KMS-11 (cell line): ENCODE results near the gene EPHA7.

Source experiments
- H2AFZ ChIP-seq: fragments of 200-600 bp; sonication (generic); 2 replicates; pipeline ENCODE4 v1.6.1; 2016; ENCODE audit warnings: antibody characterized with exemption, mixed run types, low read depth
- H3K27ac ChIP-seq: fragments of 200-600 bp; sonication (generic); 2 replicates; pipeline ENCODE4 v1.6.1; 2016; ENCODE audit warnings: mild to moderate bottlenecking, mixed run types
- H3K27me3 ChIP-seq: fragments of 200-600 bp; sonication (generic); 2 replicates; pipeline ENCODE4 v1.6.1; 2017; ENCODE audit warnings: mild to moderate bottlenecking, low read depth, mixed run types, moderate library complexity; ENCODE audit not compliant: insufficient read depth
- H3K36me3 ChIP-seq: fragments of 200-600 bp; sonication (generic); 2 replicates; pipeline ENCODE4 v1.6.1; 2017; ENCODE audit warnings: mild to moderate bottlenecking, mixed run types; ENCODE audit not compliant: insufficient read depth
- H3K4me1 ChIP-seq: fragments of 200-600 bp; sonication (generic); 2 replicates; pipeline ENCODE4 v1.6.1; 2016; ENCODE audit warnings: mild to moderate bottlenecking, low read depth, mixed run types; ENCODE audit not compliant: poor library complexity, severe bottlenecking
- H3K4me2 ChIP-seq: fragments of 200-600 bp; sonication (generic); 2 replicates; pipeline ENCODE4 v1.7.0; 2016; ENCODE audit warnings: mild to moderate bottlenecking, mixed run types
- H3K4me3 ChIP-seq: fragments of 200-600 bp; sonication (generic); IDR thresholded peaks from 2 replicates; pipeline ENCODE4 v1.6.1; 2017; ENCODE audit warnings: low read depth, low read length, mixed read lengths; ENCODE audit not compliant: insufficient read depth
- H3K79me2 ChIP-seq: fragments of 200-600 bp; sonication (generic); 2 replicates; pipeline ENCODE4 v1.6.1; 2016; ENCODE audit warnings: low read depth, mixed run types; ENCODE audit not compliant: insufficient read depth
- H3K9ac ChIP-seq: fragments of 200-600 bp; sonication (generic); 2 replicates; pipeline ENCODE4 v1.6.1; 2016; ENCODE audit warnings: mild to moderate bottlenecking, mixed run types
- H4K20me1 ChIP-seq: fragments of 200-600 bp; sonication (generic); 2 replicates; pipeline ENCODE4 v1.6.1; 2016; ENCODE audit warnings: mild to moderate bottlenecking, mixed run types; ENCODE audit not compliant: insufficient read depth
- CTCF ChIP-seq: fragments of 200-600 bp; sonication (generic); conservative IDR thresholded peaks from 2 replicates; pipeline ENCODE4 v1.6.1; 2017; ENCODE audit warnings: low read depth, mild to moderate bottlenecking, antibody characterized with exemption, low read length, moderate library complexity, mixed read lengths

The EPHA7 gene

GRCh38 chr6:93209358-93209757 lies 210.0 kb downstream of the EPHA7 start:
- Histone ChIP-seq H3K27ac (no peak overlapping the region), H3K4me2 (no peak overlapping the region), H2AFZ (no peak overlapping the region), H3K9ac (no peak overlapping the region), H3K79me2 (no peaks in the 10 kb centered on the region), H4K20me1 (no peaks in the 10 kb centered on the region), H3K4me1 (no peaks in the 10 kb centered on the region), H3K4me3 (no peak overlapping the region), H3K27me3 (no peaks in the 10 kb centered on the region), H3K36me3 (no peaks in the 10 kb centered on the region)
- no peak for TF ChIP-seq CTCF

DNA sequence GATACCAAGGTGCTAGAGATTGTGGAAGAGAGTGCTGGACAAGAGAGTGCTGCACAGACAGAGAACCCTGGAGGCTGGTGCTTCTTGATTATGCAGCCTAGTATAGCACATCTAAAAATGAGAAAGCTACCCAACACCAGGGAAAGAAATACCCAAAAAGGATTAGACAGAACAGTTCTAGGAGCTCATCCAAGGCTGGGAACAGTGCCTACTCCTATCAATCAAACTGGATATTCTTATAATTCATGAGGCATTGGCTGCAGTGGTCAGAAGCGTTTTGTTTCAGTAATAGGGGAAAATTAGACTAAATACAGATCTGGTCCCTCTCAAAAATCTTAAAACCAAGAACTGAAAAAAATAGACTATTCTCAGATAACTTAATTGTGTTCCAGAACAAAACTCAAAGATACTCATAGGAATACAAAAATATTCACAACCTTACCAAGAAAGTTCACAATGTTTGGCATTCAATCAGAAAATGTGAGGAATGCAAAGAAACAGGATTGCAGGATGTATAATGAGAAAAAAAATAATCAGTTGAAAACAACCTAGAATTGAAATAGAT lies 222.9 kb downstream of the EPHA7 start:
- no peak for TF ChIP-seq CTCF
- no peak overlapping the region for H3K4me2 ChIP-seq

DNA sequence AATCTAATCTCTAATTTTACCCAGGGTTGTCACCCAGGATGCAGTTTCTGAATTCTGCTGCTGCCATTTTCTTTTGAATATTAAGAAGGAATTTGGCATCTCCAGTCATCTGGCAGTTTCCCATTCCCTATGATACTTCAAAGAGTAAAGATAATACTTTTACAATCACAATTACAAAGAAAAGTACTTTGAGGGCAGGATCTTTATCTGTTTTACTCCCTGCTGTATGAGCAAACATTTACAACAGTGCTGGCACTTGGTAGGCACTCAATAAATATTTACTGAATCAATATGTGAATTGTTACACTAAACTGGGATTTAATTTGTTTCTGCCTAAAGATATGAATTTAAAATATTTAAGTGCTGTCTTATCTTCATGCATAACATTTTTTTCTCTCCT lies 224.9 kb downstream of the EPHA7 start:
- Histone ChIP-seq H3K79me2 (no peaks in the 10 kb centered on the region), H2AFZ (no peak overlapping the region), H3K27ac (no peak overlapping the region), H3K27me3 (no peaks in the 10 kb centered on the region), H4K20me1 (no peaks in the 10 kb centered on the region), H3K4me1 (no peaks in the 10 kb centered on the region), H3K9ac (no peak overlapping the region), H3K4me2 (no peak overlapping the region), H3K4me3 (no peak overlapping the region), H3K36me3 (no peaks in the 10 kb centered on the region)
- TF ChIP-seq CTCF, result no peak

More for the DNA sequence above, 222.9 kb downstream of the EPHA7 start:
- Histone ChIP-seq H3K36me3 (no peaks in the 10 kb centered on the region), H3K4me3 (no peak overlapping the region), H3K79me2 (no peaks in the 10 kb centered on the region), H2AFZ (no peak overlapping the region), H3K4me1 (no peaks in the 10 kb centered on the region), H4K20me1 (no peaks in the 10 kb centered on the region), H3K27me3 (no peaks in the 10 kb centered on the region), H3K27ac (no peak overlapping the region), H3K9ac (no peak overlapping the region)

- Histone ChIP-seq H3K36me3 (no peaks in the 10 kb centered on the region), H3K79me2 (no peaks in the 10 kb centered on the region), H3K4me1 (no peaks in the 10 kb centered on the region), H3K9ac (no peak overlapping the region), H3K4me2 (no peak overlapping the region), H4K20me1 (no peaks in the 10 kb centered on the region), H3K27ac (no peak overlapping the region), H2AFZ (no peak overlapping the region), H3K27me3 (no peaks in the 10 kb centered on the region), H3K4me3 (no peak overlapping the region)
- TF ChIP-seq CTCF, result no peak
Observed at GRCh38 chr6:93193868-93194267, 225.5 kb downstream of the EPHA7 start.
